Fibroblast of peridontal ligament (primary cell): ENCODE results near the gene AQP10.
"Not testable (repeated sequence)": the region's sequence is repeated elsewhere in the genome, so short reads cannot be mapped to it uniquely, and the experiment has no call there.

Experiments
- DNase-seq: peaks from one replicate; pipeline ENCODE4 v3.0.0-alpha.2; 2010; ENCODE audit errors: extremely low read depth

AQP10 gene

DNA sequence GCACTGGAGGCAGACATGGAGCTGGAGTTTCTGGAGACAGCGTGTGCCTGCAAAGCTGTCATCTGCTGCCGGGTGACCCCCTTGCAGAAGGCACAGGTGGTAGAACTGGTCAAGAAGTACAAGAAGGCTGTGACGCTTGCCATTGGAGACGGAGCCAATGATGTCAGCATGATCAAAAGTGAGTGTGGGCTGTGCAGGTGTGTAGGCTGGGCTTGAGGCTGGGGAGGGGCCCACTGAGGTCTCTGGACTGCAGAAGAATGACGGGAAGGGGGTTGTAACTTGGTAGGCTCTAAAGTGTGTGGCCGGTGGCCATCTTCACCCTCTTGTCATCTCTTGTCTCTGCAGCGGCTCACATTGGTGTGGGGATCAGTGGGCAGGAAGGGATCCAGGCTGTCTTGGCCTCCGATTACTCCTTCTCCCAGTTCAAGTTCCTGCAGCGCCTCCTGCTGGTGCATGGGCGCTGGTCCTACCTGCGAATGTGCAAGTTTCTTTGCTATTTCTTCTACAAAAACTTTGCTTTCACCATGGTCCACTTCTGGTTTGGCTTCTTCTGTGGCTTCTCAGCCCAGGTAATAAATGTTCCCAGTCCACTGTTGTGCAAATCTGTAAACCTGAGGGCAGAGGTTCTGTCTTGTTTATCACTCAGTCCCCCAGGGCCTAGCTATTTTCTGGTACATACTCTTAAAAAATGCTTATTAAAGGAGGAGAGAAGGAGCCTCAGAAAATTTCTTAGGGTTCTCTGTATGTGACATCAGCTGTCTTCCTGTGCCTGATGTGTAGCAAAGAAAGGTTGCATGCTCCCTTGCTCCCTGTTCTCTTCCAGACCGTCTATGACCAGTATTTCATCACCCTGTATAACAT lies 24.3 kb downstream of the AQP10 start:
- DNase-seq, result peak; percentile 50

GRCh38 chr1:154346276-154346917 lies 25.5 kb downstream of the AQP10 start:
- DNase-seq, result no peak

DNA sequence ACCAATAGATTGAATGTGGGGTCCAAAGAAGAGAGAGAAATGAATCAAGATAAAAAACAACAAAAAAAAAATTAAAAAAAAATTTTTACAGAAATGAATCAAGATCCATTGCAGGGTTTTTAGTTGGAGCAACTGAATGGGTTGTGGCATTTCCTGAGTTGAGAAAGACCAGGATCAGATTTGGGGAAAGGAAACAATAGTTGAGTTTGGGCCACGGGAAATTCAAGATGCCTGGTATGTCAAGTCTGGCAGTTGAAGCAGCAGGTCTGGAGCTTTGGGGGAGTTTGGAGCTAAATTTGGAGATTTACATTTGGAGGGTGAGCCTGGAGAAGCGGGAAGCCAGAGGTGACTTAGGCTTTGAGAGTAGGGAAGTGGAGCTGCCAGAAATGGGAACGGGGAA lies 27.1 kb downstream of the AQP10 start:
- no peak for DNase-seq

GRCh38 chr1:154348429-154349076 lies 27.7 kb downstream of the AQP10 start:
- no peak for DNase-seq

- DNase-seq, result no peak
Observed at GRCh38 chr1:154349121-154349520, 28.2 kb downstream of the AQP10 start.

DNA sequence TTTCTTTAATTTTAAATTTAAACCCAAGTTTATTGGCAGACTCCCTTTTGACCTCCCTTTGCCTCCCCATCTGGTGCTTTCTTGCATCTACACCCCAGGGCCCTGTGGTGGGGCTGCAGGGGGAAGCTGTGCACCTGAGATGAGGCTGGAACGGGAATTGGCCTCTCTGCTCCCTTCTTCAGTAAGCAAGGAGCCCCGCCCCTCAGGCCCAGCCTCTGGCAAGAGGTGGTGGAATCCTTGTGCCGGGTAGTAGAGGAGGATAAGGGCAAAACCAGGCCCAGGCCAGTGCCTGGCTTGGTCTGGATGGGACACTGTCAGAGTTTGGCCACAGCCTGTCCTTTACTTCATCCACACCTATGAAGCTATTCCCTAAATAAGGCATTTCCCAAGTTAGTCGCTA lies 29.5 kb downstream of the AQP10 start:
- DNase-seq, result no peak

GRCh38 chr1:154351363-154352068 lies 30.6 kb downstream of the AQP10 start:
- DNase-seq, result no peak

DNA sequence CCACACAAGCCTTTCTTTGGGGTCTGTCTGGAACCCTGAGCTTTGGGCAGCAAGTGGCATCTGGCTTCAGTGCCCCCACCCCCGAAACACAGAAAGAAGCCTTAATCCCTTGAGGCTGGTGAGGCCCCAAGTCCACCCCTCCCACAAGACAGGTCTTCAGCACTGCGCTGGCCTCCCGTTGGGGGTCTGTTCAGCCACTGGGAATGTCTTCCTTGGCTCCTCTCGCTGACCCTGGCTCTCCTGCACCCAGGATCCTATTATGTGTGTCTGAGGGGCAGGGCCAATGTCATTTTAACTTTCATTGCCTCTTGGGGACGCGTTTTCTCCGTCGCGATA lies 31.3 kb downstream of the AQP10 start:
- no peak for DNase-seq

GRCh38 chr1:154352581-154353459 lies 31.9 kb downstream of the AQP10 start:
- peak; percentile 59 for DNase-seq

DNA sequence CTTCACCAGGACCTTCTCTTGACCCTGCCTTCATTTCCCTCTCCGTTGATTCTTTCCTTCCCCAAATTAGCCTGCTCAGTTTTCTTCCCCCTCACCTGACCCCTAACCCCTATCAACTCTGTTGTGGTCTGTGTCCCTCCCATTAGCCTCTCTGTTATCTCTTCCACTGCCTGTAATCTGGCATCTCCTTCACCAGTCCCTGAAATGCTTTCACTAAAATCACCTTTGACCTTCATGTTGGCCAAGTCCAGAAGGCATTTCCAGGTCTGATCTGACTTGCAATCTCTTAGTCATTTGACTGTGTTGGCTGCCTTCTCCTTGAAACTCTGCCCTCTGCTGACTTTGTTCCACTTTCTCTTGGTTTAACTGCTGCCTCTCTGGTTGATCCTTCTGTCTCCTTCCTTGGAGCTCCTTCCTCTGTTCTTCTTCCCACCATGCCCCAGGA lies 32.6 kb downstream of the AQP10 start:
- peak; percentile 68 for DNase-seq

GRCh38 chr1:154353966-154354365 lies 33.1 kb downstream of the AQP10 start:
- no peak for DNase-seq

GRCh38 chr1:154358519-154358918 lies 37.6 kb downstream of the AQP10 start:
- no peak for DNase-seq

DNA sequence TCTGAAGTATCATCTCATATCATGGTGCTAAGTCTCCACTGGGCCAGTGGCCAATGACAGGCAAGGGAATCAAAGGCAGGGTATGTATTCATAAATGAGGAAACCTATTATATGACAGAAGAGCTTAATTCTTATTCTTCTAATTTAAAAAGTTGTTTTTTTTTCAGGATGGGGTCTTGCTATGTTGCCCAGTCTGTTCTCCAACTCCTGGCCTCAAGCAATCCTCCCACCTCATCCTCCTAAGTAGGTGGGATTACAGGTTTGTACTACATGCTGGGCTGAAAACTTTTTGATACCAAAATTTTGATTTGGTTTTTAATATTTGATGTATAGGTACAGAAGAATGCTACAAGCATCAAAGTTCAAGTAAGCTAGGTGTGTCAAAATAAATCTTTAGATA lies 39.4 kb downstream of the AQP10 start:
- DNase-seq, result no peak

GRCh38 chr1:154360881-154361280 lies 40.0 kb downstream of the AQP10 start:
- DNase-seq, result not testable (repeated sequence)

- DNase-seq, result no peak
Observed at GRCh38 chr1:154361357-154361756, 40.5 kb downstream of the AQP10 start.

- DNase-seq, result no peak
Observed at GRCh38 chr1:154371436-154371835, 50.5 kb downstream of the AQP10 start.

DNA sequence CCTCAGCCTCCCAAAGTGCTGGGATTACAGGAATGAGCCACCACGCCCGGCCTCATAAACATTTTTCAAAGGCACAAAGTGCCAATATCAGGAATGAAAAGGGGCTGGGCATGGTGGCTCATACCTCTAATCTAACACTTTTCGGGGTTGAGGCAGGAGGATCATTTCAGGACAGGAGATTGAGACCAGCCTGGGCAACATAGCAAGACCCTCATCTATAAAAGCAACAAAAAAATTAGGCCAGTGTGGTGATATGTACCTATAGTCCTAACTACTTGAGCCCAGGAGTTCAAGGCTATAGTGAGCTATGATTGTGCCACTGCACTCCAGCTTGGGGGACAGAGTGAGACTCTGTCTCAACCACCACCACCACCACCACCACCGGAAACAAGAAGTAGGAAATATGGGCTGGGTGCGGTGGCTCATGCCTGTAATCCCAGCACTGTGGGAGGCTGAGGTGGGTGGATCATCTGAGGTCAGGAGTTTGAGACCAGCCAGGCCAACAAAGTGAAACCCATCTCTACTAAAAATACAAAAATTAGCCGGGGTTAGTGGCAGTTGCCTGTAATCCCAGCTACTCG lies 53.0 kb downstream of the AQP10 start:
- DNase-seq, result not testable (repeated sequence)
